ENCODE data around the gene GNAI3. TPM values are rescaled to one million over a fixed set of nuclear protein-coding genes. Genes with fewer than 3 reads are reported as not detected.

GNAI3 gene
- total RNA-seq, 4 donors from 2014 or later = 5.1 to 7.2 (median 6.0) TPM

DNA sequence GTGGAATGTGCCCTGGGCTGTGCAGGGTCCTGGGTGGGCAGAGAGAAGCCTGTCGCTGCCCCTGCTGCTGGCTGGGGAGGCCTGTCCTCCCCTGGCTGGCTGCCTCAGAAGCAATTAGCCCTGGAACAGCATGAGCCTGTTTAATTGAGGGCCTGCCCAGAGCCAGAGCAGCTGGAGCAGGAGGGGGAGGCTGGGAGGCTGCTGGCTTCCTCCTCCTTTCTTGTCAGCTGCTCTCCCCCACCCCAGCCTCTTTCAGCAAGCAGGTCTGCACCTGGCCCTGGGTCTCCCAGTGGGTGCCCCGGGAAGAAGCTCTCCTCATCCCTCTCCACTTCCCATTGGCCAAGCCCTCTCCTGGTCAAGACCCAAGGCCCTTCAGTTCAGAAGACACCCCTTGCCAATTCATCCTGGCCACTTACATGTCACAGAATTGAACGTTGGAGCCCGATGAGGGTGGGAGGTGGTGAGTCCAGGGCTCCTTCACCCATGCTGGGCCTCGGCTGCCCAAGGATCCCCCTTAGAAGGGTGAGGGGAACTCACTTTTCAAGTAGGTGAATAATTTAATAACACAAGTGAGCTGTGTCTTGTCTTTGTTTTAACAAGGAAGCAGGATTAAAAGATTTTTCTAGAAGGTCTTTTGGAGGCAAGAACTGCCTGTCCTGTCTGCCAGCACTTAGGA is 84.4 kb downstream of the GNAI3 start:
- no peak overlapping the region for H3K27ac ChIP-seq
- intact Hi-C loops (cut with DNase I) = loop anchor here (5.0 to 10.0 kb wide), 2 partner anchors 86 to 558 kb away; partner anchors contain the start of genes GNAI3 and TAF13

DNA sequence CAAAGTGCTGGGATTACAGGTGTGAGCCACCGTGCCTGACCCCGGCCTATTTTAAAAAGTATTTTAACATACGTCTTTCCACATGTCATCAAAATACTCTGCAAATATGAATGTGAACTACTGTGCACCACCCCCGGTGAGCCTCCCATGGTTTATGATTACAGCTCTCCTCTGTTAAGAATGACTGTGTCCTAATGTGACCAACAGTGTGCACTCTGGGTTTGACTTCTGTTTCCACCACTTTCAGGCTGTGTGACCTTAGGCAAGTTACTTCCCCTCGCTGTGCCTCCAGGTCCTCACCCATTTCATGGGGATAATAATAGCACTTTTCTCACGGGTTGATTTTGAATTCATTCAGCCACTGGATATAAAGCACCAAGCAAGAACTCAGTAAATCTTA is 85.9 kb downstream of the GNAI3 start:
- peaks cover 9 to 13% of the 10 kb centered on the region in 2 donors for H3K36me3 ChIP-seq
- H3K9me3 ChIP-seq = no peaks in the 10 kb centered on the region
- no peak overlapping the region for H3K27ac ChIP-seq
- DNase-seq = no peak
- TF ChIP-seq POLR2A (IDR thresholded peaks at IDR 0.05) = no peak
- TF ChIP-seq, protein P1, sequence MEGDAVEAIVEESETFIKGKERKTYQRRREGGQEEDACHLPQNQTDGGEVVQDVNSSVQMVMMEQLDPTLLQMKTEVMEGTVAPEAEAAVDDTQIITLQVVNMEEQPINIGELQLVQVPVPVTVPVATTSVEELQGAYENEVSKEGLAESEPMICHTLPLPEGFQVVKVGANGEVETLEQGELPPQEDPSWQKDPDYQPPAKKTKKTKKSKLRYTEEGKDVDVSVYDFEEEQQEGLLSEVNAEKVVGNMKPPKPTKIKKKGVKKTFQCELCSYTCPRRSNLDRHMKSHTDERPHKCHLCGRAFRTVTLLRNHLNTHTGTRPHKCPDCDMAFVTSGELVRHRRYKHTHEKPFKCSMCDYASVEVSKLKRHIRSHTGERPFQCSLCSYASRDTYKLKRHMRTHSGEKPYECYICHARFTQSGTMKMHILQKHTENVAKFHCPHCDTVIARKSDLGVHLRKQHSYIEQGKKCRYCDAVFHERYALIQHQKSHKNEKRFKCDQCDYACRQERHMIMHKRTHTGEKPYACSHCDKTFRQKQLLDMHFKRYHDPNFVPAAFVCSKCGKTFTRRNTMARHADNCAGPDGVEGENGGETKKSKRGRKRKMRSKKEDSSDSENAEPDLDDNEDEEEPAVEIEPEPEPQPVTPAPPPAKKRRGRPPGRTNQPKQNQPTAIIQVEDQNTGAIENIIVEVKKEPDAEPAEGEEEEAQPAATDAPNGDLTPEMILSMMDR (IDR thresholded peaks at IDR 0.05) = no peak
- WGBS, 2 donors = 86 to 90% methylated on average over 6 of the region's 6 CpGs
- no peak overlapping the region for H3K4me3 ChIP-seq (replicated peaks in 1 of 3)
- H3K4me1 ChIP-seq = no peaks in the 10 kb centered on the region
- intact Hi-C loops (cut with DNase I) = loop anchor here (5.0 to 10.0 kb wide), 2 partner anchors 87 to 559 kb away; partner anchors contain the start of genes GNAI3 and TAF13
- H3K27me3 ChIP-seq = no peaks in the 10 kb centered on the region

More for the DNA sequence above, 84.4 kb downstream of the GNAI3 start:
- Histone ChIP-seq H3K4me1 (no peaks in the 10 kb centered on the region), H3K36me3 (peaks cover 23 to 27% of the 10 kb centered on the region in 2 donors), H3K27me3 (no peaks in the 10 kb centered on the region), H3K4me3 (replicated peaks in 1 of 3) (no peak overlapping the region), H3K9me3 (no peaks in the 10 kb centered on the region)
- no peak for DNase-seq
- WGBS, 2 donors = 58 to 59% methylated on average over 4 of the region's 5 CpGs
- TF ChIP-seq POLR2A (IDR thresholded peaks at IDR 0.05) = no peak

GRCh38 chr1:109634771-109635750 is 86.6 kb downstream of the GNAI3 start:
- DNase-seq = no peak
- no peak overlapping the region for H3K27ac ChIP-seq
- no peak overlapping the region for H3K4me3 ChIP-seq (replicated peaks in 1 of 3)
- H3K9me3 ChIP-seq = no peaks in the 10 kb centered on the region
- H3K27me3 ChIP-seq = no peaks in the 10 kb centered on the region
- intact Hi-C loops (cut with DNase I) = loop anchor here (5.0 to 10.0 kb wide), 2 partner anchors 88 to 560 kb away; partner anchors contain the start of genes GNAI3 and TAF13
- 58 to 67% methylated on average over 13 of the region's 13 CpGs for WGBS, 2 donors
- no peaks in the 10 kb centered on the region for H3K4me1 ChIP-seq
- peaks cover 5 to 10% of the 10 kb centered on the region in 2 donors for H3K36me3 ChIP-seq
- no peak for TF ChIP-seq POLR2A (IDR thresholded peaks at IDR 0.05)
- TF ChIP-seq, protein P1 (IDR thresholded peaks at IDR 0.05) = no peak

- H3K27me3 ChIP-seq = no peaks in the 10 kb centered on the region
- H3K27ac ChIP-seq = no peak overlapping the region
- peaks cover 4 to 10% of the 10 kb centered on the region in 2 donors for H3K36me3 ChIP-seq
- H3K9me3 ChIP-seq = no peaks in the 10 kb centered on the region
- DNase-seq = no peak
- H3K4me1 ChIP-seq = no peaks in the 10 kb centered on the region
- intact Hi-C loops (cut with DNase I) = loop anchor here (10.0 kb wide), 1 partner anchor 561 kb away; the partner anchor contains the start of gene TAF13
- 88 to 95% methylated on average over 2 of the region's 2 CpGs for WGBS, 2 donors
- no peak overlapping the region for H3K4me3 ChIP-seq (replicated peaks in 1 of 3)
- TF ChIP-seq, protein P1 (IDR thresholded peaks at IDR 0.05) = no peak
- no peak for TF ChIP-seq POLR2A (IDR thresholded peaks at IDR 0.05)
Measured at GRCh38 chr1:109635862-109636200, 87.4 kb downstream of the GNAI3 start.

GRCh38 chr1:109636201-109636952 is 88.0 kb downstream of the GNAI3 start:
- TF ChIP-seq POLR2A (IDR thresholded peaks at IDR 0.05) = no peak
- TF ChIP-seq, protein P1 (IDR thresholded peaks at IDR 0.05) = no peak
- DNase-seq = no peak
- no peaks in the 10 kb centered on the region for H3K4me1 ChIP-seq
- H3K36me3 ChIP-seq = peaks cover 0 to 4% of the 10 kb centered on the region in 2 donors
- 58 to 75% methylated on average over 5 to 9 of the region's 9 CpGs for whole genome bisulfite sequencing, 2 donors
- H3K27me3 ChIP-seq = no peaks in the 10 kb centered on the region
- intact Hi-C loops (cut with DNase I) = loop anchor here (10.0 kb wide), 1 partner anchor 562 kb away; the partner anchor contains the start of gene TAF13
- no peak overlapping the region for H3K4me3 ChIP-seq (replicated peaks in 1 of 3)
- no peak overlapping the region for H3K27ac ChIP-seq
- no peaks in the 10 kb centered on the region for H3K9me3 ChIP-seq

All from thyroid gland (tissue), 4 donors.